ENCODE data around the gene HMOX2.

Gene HMOX2

GRCh38 chr16:4524571-4524970 lies 48.4 kb downstream of the HMOX2 start:
- Histone ChIP-seq H2AK5ac (ENCODE audit: low read length, severe bottlenecking) (no peak overlapping the region), H4K91ac (ENCODE audit: low read length) (no peak overlapping the region), H3K18ac (ENCODE audit: low read depth in 1 of 2, low read length in 2 of 2) (no peak overlapping the region), H3K4me2 (ENCODE audit: low read length, poor library complexity, severe bottlenecking) (no peak overlapping the region), H3K4me3 (ENCODE audit: insufficient read depth in 1 of 2, low read depth in 1 of 2, low read length in 2 of 2) (no peak overlapping the region), H2BK5ac (ENCODE audit: low read depth, low read length, poor library complexity, severe bottlenecking) (no peak overlapping the region), H3K27me3 (ENCODE audit: control insufficient read depth in 1 of 2, insufficient read depth in 1 of 2, low read length in 2 of 2) (no peaks in the 10 kb centered on the region), H2BK12ac (ENCODE audit: low read length in 2 of 2) (no peak overlapping the region), H2AFZ (ENCODE audit: low read depth, low read length) (no peak overlapping the region), H3K79me1 (replicated peaks; ENCODE audit: low read length, poor library complexity, severe bottlenecking) (peaks cover 43% of the 10 kb centered on the region), H2BK15ac (ENCODE audit: low read depth, poor library complexity, severe bottlenecking) (no peak overlapping the region), H3K36me3 (ENCODE audit: control insufficient read depth in 1 of 2, insufficient read depth in 2 of 2, low read depth in 1 of 2, low read length in 2 of 2) (peaks cover 0 to 29% of the 10 kb centered on the region in 2 experiments), H3K23ac (ENCODE audit: low read length in 2 of 2) (no peak overlapping the region), H3K9ac (ENCODE audit: low read length) (no peak overlapping the region), H3K9me3 (ENCODE audit: control insufficient read depth, low read length) (no peaks in the 10 kb centered on the region), H3K27ac (ENCODE audit: low read length, poor library complexity, severe bottlenecking) (no peak overlapping the region), H3K4me1 (ENCODE audit: control insufficient read depth, insufficient read depth, low read depth, low read length) (peaks cover 30% of the 10 kb centered on the region), H3K4ac (ENCODE audit: low read depth in 1 of 2, low read length in 2 of 2) (no peak overlapping the region), H3K14ac (ENCODE audit: low read length in 2 of 2) (no peak overlapping the region), H4K8ac (ENCODE audit: low read length) (no peak overlapping the region), H2BK120ac (ENCODE audit: low read depth, low read length) (no peak overlapping the region)
- no peak for DNase-seq

- Histone ChIP-seq H3K14ac (ENCODE audit: low read length in 2 of 2) (peak overlapping the region in 1 of 2 experiments; percentile 4), H3K18ac (ENCODE audit: low read depth in 1 of 2, low read length in 2 of 2) (no peak overlapping the region), H3K4ac (ENCODE audit: low read depth in 1 of 2, low read length in 2 of 2) (no peak overlapping the region), H2BK15ac (ENCODE audit: low read depth, poor library complexity, severe bottlenecking) (no peak overlapping the region), H2AK5ac (ENCODE audit: low read length, severe bottlenecking) (no peak overlapping the region), H3K79me1 (replicated peaks; ENCODE audit: low read length, poor library complexity, severe bottlenecking) (peaks cover 42% of the 10 kb centered on the region), H3K36me3 (ENCODE audit: control insufficient read depth in 1 of 2, insufficient read depth in 2 of 2, low read depth in 1 of 2, low read length in 2 of 2) (peaks cover 0 to 29% of the 10 kb centered on the region in 2 experiments), H3K4me1 (ENCODE audit: control insufficient read depth, insufficient read depth, low read depth, low read length) (peaks cover 32% of the 10 kb centered on the region), H2AFZ (ENCODE audit: low read depth, low read length) (no peak overlapping the region), H3K9me3 (ENCODE audit: control insufficient read depth, low read length) (no peaks in the 10 kb centered on the region), H3K23ac (ENCODE audit: low read length in 2 of 2) (no peak overlapping the region), H3K27me3 (ENCODE audit: control insufficient read depth in 1 of 2, insufficient read depth in 1 of 2, low read length in 2 of 2) (no peaks in the 10 kb centered on the region), H3K4me2 (ENCODE audit: low read length, poor library complexity, severe bottlenecking) (no peak overlapping the region), H4K91ac (ENCODE audit: low read length) (no peak overlapping the region), H3K4me3 (ENCODE audit: insufficient read depth in 1 of 2, low read depth in 1 of 2, low read length in 2 of 2) (no peak overlapping the region), H2BK5ac (ENCODE audit: low read depth, low read length, poor library complexity, severe bottlenecking) (no peak overlapping the region), H3K9ac (ENCODE audit: low read length) (no peak overlapping the region), H2BK120ac (ENCODE audit: low read depth, low read length) (no peak overlapping the region), H4K8ac (ENCODE audit: low read length) (no peak overlapping the region), H2BK12ac (ENCODE audit: low read length in 2 of 2) (no peak overlapping the region), H3K27ac (ENCODE audit: low read length, poor library complexity, severe bottlenecking) (no peak overlapping the region)
- 86% methylated on average over 7 of the region's 7 CpGs for WGBS
- no peak for DNase-seq
These were observed 48.9 kb downstream of the HMOX2 start for GRCh38 chr16:4525069-4525468.

- Histone ChIP-seq H3K14ac (ENCODE audit: low read length in 2 of 2) (peak overlapping the region in 1 of 2 experiments; percentile 74), H3K23ac (ENCODE audit: low read length in 2 of 2) (no peak overlapping the region), H2BK120ac (ENCODE audit: low read depth, low read length) (no peak overlapping the region), H2BK5ac (ENCODE audit: low read depth, low read length, poor library complexity, severe bottlenecking) (no peak overlapping the region), H3K79me1 (replicated peaks; ENCODE audit: low read length, poor library complexity, severe bottlenecking) (peaks cover 42% of the 10 kb centered on the region), H2BK15ac (ENCODE audit: low read depth, poor library complexity, severe bottlenecking) (no peak overlapping the region), H3K27ac (ENCODE audit: low read length, poor library complexity, severe bottlenecking) (no peak overlapping the region), H3K9ac (ENCODE audit: low read length) (no peak overlapping the region), H3K36me3 (ENCODE audit: control insufficient read depth in 1 of 2, insufficient read depth in 2 of 2, low read depth in 1 of 2, low read length in 2 of 2) (peaks cover 0 to 29% of the 10 kb centered on the region in 2 experiments), H2AK5ac (ENCODE audit: low read length, severe bottlenecking) (no peak overlapping the region), H3K18ac (ENCODE audit: low read depth in 1 of 2, low read length in 2 of 2) (no peak overlapping the region), H2AFZ (ENCODE audit: low read depth, low read length) (no peak overlapping the region), H4K8ac (ENCODE audit: low read length) (no peak overlapping the region), H3K4me1 (ENCODE audit: control insufficient read depth, insufficient read depth, low read depth, low read length) (peaks cover 32% of the 10 kb centered on the region), H4K91ac (ENCODE audit: low read length) (no peak overlapping the region), H3K4ac (ENCODE audit: low read depth in 1 of 2, low read length in 2 of 2) (no peak overlapping the region), H3K4me2 (ENCODE audit: low read length, poor library complexity, severe bottlenecking) (no peak overlapping the region), H2BK12ac (ENCODE audit: low read length in 2 of 2) (peak overlapping the region in 1 of 2 experiments; percentile 42), H3K9me3 (ENCODE audit: control insufficient read depth, low read length) (no peaks in the 10 kb centered on the region), H3K27me3 (ENCODE audit: control insufficient read depth in 1 of 2, insufficient read depth in 1 of 2, low read length in 2 of 2) (no peaks in the 10 kb centered on the region), H3K4me3 (ENCODE audit: insufficient read depth in 1 of 2, low read depth in 1 of 2, low read length in 2 of 2) (no peak overlapping the region)
- no peak for DNase-seq
- 87% methylated on average over 10 of the region's 13 CpGs for WGBS
These were observed 49.6 kb downstream of the HMOX2 start for GRCh38 chr16:4525634-4526277.

- no peaks in the 10 kb centered on the region for H3K27me3 ChIP-seq (ENCODE audit: control insufficient read depth in 1 of 2, insufficient read depth in 1 of 2, low read length in 2 of 2)
- H3K27ac ChIP-seq (ENCODE audit: low read length, poor library complexity, severe bottlenecking) = peak overlapping the region; percentile 82
- peak overlapping the region; percentile 27 for H4K8ac ChIP-seq (ENCODE audit: low read length)
- H3K4me2 ChIP-seq (ENCODE audit: low read length, poor library complexity, severe bottlenecking) = peak overlapping the region; percentile 68
- H3K18ac ChIP-seq (ENCODE audit: low read depth in 1 of 2, low read length in 2 of 2) = peak overlapping the region; percentile 14 to 74
- 34% methylated on average over 13 of the region's 16 CpGs for WGBS
- H3K23ac ChIP-seq (ENCODE audit: low read length in 2 of 2) = no peak overlapping the region
- H3K4ac ChIP-seq (ENCODE audit: low read depth in 1 of 2, low read length in 2 of 2) = peak overlapping the region; percentile 6 to 55
- H3K4me3 ChIP-seq (ENCODE audit: insufficient read depth in 1 of 2, low read depth in 1 of 2, low read length in 2 of 2) = no peak overlapping the region
- H3K9ac ChIP-seq (ENCODE audit: low read length) = peak overlapping the region; percentile 50
- peak overlapping the region; percentile 15 for H2BK5ac ChIP-seq (ENCODE audit: low read depth, low read length, poor library complexity, severe bottlenecking)
- no peak overlapping the region for H2AFZ ChIP-seq (ENCODE audit: low read depth, low read length)
- peak overlapping the region in 1 of 2 experiments; percentile 74 for H3K14ac ChIP-seq (ENCODE audit: low read length in 2 of 2)
- DNase-seq = peak; percentile 95
- H3K4me1 ChIP-seq (ENCODE audit: control insufficient read depth, insufficient read depth, low read depth, low read length) = peaks cover 17% of the 10 kb centered on the region
- no peak overlapping the region for H2BK12ac ChIP-seq (ENCODE audit: low read length in 2 of 2)
- peak overlapping the region; percentile 79 for H2AK5ac ChIP-seq (ENCODE audit: low read length, severe bottlenecking)
- H4K91ac ChIP-seq (ENCODE audit: low read length) = peak overlapping the region; percentile 25
- no peak overlapping the region for H2BK15ac ChIP-seq (ENCODE audit: low read depth, poor library complexity, severe bottlenecking)
- no peak overlapping the region for H2BK120ac ChIP-seq (ENCODE audit: low read depth, low read length)
- no peaks in the 10 kb centered on the region for H3K9me3 ChIP-seq (ENCODE audit: control insufficient read depth, low read length)
- H3K36me3 ChIP-seq (ENCODE audit: control insufficient read depth in 1 of 2, insufficient read depth in 2 of 2, low read depth in 1 of 2, low read length in 2 of 2) = peaks cover 18 to 33% of the 10 kb centered on the region in 2 experiments
- H3K79me1 ChIP-seq (replicated peaks; ENCODE audit: low read length, poor library complexity, severe bottlenecking) = peaks cover 48% of the 10 kb centered on the region
These were observed 53.2 kb downstream of the HMOX2 start for GRCh38 chr16:4529085-4530060.
